HG03103 (cell line): Measurements from ENCODE around the gene ANKRD24.
"Not testable (repeated sequence)": the region's sequence is repeated elsewhere in the genome, so short reads cannot be mapped to it uniquely, and the experiment has no call there.

Source experiments
- ATAC-seq: cut with Tn5 transposase; IDR thresholded peaks from one replicate; pipeline ENCODE4 v1.9.1; 2021; ENCODE audit warnings: low read depth; ENCODE audit not compliant: unreplicated experiment

Gene ANKRD24

GRCh38 chr19:4266253-4267000, 83.9 kb downstream of the ANKRD24 start:
- no peak for ATAC-seq

DNA sequence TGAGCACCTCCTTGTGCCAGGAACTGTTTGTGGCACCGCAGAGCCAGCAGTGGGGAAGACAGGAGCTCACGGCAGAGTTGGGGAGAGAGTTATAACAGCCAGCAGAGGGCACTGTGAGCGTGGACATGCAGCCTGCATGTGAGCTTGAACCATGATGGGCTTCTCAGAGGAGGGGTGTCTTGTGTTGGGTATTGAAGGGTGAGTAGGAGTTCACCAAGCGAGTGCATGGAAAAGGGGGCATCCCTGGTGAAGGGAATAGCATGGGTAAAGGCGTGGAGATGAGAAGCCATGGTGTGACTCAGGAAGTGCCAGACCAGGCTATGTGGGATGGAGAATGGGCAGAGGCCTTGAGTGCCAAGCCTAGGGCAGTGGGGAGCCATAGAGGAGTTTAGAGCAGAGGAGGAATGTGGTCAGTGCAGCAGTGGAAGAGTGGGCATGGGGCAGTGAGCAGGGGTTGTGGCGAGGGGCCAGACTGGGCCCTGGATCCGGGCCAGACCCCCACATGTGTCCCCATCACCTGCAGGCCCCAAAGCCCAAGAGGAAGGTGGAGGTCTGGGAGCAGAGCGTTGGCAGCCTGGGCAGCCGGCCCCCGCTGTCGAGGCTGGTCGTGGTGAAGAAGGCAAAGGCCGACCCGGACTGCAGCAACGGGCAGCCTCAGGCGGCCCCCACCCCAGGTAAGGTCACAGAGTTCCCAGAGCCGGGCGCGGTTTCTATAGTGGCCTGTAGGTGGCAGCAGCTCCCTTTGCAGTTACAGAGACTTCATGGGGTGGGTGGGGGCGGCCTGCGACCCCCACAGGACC, 84.8 kb downstream of the ANKRD24 start:
- ATAC-seq: no peak

GRCh38 chr19:4267901-4268815, 85.7 kb downstream of the ANKRD24 start:
- no peak for ATAC-seq

- no peak for ATAC-seq
These were observed 86.4 kb downstream of the ANKRD24 start for GRCh38 chr19:4268816-4269430.

GRCh38 chr19:4272894-4273293, 90.4 kb downstream of the ANKRD24 start:
- ATAC-seq: no peak

- not testable (repeated sequence) for ATAC-seq
These were observed 91.8 kb downstream of the ANKRD24 start for GRCh38 chr19:4274321-4274686.
